Fibroblast of lung (primary cell): ENCODE data around the gene SUGP1.

Source experiments
- EZH2 ChIP-seq: IDR thresholded peaks from 2 replicates; pipeline ENCODE4 v1.5.1; 2012; ENCODE audit warnings: low read length, control low read depth, mild to moderate bottlenecking; ENCODE audit errors: missing control alignments
- TF ChIP-seq, protein P1 (sequence below), 2 donors: IDR thresholded peaks in 1 of 2; conservative IDR thresholded peaks in 1 of 2; 1 replicate in 1 of 2; 2 replicates in 1 of 2; pipeline ENCODE4 v1.5.1; 2011 to 2012; ENCODE audit warnings: low read length in 2 of 2, control low read depth in 1 of 2, inconsistent platforms in 1 of 2, low read depth in 1 of 2, mild to moderate bottlenecking in 1 of 2

DNA sequence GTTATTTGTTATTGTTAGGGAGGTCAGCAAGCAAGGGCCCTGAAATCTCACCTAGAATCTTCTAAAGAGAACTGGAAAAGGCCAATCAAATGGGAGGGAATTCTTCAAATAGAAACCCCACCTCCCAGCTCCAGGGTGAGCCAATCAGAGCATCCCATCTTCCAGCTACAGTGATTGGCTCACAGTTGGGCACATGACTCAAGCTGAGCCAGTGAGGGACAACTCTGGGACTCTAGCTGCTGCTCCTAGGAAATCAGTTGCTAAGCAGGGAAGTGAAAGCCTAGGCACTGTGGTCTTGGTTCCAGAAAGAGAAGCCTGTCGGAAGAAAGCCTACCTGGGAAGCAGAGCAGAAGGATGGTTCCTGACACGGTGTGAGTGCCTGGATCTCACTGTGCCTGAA is 60.6 kb downstream of the SUGP1 start:
- TF ChIP-seq, protein P1, sequence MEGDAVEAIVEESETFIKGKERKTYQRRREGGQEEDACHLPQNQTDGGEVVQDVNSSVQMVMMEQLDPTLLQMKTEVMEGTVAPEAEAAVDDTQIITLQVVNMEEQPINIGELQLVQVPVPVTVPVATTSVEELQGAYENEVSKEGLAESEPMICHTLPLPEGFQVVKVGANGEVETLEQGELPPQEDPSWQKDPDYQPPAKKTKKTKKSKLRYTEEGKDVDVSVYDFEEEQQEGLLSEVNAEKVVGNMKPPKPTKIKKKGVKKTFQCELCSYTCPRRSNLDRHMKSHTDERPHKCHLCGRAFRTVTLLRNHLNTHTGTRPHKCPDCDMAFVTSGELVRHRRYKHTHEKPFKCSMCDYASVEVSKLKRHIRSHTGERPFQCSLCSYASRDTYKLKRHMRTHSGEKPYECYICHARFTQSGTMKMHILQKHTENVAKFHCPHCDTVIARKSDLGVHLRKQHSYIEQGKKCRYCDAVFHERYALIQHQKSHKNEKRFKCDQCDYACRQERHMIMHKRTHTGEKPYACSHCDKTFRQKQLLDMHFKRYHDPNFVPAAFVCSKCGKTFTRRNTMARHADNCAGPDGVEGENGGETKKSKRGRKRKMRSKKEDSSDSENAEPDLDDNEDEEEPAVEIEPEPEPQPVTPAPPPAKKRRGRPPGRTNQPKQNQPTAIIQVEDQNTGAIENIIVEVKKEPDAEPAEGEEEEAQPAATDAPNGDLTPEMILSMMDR (conservative IDR thresholded peaks at IDR 0.05 in 1 of 2, IDR thresholded peaks at IDR 0.05 in 1 of 2; ENCODE audit: low read depth in 1 of 2, low read length in 2 of 2) = no peak
- no peak for TF ChIP-seq EZH2
